Measurements from ENCODE around the gene PTH2R.

PTH2R gene

GRCh38 chr2:208413931-208414330 lies 7.3 kb downstream of the PTH2R start:
- no peak overlapping the region for H3K4me3 Mint-ChIP-seq
- H3K4me1 Mint-ChIP-seq, result no peaks in the 10 kb centered on the region
- H3K9me3 Mint-ChIP-seq, result peaks cover 5% of the 10 kb centered on the region
- H3K36me3 Mint-ChIP-seq (ENCODE audit: low read depth), result no peaks in the 10 kb centered on the region
- no peak overlapping the region for H3K27ac Mint-ChIP-seq
- H3K27me3 Mint-ChIP-seq (ENCODE audit: low read depth), result peaks cover 11% of the 10 kb centered on the region
- TF ChIP-seq, protein P1, sequence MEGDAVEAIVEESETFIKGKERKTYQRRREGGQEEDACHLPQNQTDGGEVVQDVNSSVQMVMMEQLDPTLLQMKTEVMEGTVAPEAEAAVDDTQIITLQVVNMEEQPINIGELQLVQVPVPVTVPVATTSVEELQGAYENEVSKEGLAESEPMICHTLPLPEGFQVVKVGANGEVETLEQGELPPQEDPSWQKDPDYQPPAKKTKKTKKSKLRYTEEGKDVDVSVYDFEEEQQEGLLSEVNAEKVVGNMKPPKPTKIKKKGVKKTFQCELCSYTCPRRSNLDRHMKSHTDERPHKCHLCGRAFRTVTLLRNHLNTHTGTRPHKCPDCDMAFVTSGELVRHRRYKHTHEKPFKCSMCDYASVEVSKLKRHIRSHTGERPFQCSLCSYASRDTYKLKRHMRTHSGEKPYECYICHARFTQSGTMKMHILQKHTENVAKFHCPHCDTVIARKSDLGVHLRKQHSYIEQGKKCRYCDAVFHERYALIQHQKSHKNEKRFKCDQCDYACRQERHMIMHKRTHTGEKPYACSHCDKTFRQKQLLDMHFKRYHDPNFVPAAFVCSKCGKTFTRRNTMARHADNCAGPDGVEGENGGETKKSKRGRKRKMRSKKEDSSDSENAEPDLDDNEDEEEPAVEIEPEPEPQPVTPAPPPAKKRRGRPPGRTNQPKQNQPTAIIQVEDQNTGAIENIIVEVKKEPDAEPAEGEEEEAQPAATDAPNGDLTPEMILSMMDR (IDR thresholded peaks at IDR 0.05; ENCODE audit: unreplicated experiment in 3 of 3), result no peak

- no peak overlapping the region for H3K4me3 Mint-ChIP-seq
- no peaks in the 10 kb centered on the region for H3K4me1 Mint-ChIP-seq
- TF ChIP-seq, protein P1 (IDR thresholded peaks at IDR 0.05; ENCODE audit: unreplicated experiment in 3 of 3), result no peak
- no peak overlapping the region for H3K27ac Mint-ChIP-seq
- peaks cover 5% of the 10 kb centered on the region for H3K27me3 Mint-ChIP-seq (ENCODE audit: low read depth)
- H3K9me3 Mint-ChIP-seq, result peaks cover 5% of the 10 kb centered on the region
- H3K36me3 Mint-ChIP-seq (ENCODE audit: low read depth), result no peaks in the 10 kb centered on the region
These were observed 8.7 kb downstream of the PTH2R start for GRCh38 chr2:208415255-208415654.

- peaks cover 2% of the 10 kb centered on the region for H3K27me3 Mint-ChIP-seq (ENCODE audit: low read depth)
- H3K4me1 Mint-ChIP-seq, result no peaks in the 10 kb centered on the region
- no peak overlapping the region for H3K4me3 Mint-ChIP-seq
- no peaks in the 10 kb centered on the region for H3K36me3 Mint-ChIP-seq (ENCODE audit: low read depth)
- TF ChIP-seq, protein P1 (IDR thresholded peaks at IDR 0.05; ENCODE audit: unreplicated experiment in 3 of 3), result no peak
- H3K27ac Mint-ChIP-seq, result no peak overlapping the region
- peaks cover 5% of the 10 kb centered on the region for H3K9me3 Mint-ChIP-seq
These were observed 9.3 kb downstream of the PTH2R start for GRCh38 chr2:208415897-208416296.

DNA sequence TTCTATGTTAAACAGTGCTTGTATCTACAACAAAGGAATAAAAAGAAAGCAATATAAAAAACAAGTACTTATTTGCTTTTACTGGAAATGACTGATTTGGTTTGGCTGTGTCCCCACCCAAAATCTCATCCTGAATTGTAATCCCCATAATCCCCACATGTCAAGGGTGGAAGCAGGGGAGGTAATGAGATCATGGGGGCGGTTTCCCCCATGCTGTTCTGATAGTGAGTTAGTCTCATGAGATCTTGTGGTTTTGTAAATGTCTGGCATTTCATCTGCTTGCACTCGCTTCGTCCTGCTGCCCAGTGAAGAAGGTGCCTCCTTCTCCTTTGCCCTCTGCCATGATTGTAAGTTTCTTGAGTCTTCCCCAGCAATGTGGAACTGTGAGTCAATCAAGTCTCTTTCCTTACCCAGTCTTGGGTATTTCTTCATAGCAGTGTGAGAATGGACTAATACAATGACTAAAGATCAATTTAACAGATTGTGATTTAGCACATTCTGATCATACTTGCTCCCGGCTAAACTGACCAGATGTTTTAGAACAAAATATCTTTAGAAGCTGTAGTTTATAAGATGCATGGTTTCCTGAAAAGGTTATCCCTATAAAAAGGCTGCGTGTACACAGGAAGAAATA lies 19.9 kb downstream of the PTH2R start:
- TF ChIP-seq, protein P1 (IDR thresholded peaks at IDR 0.05; ENCODE audit: unreplicated experiment in 3 of 3), result no peak
- H3K27me3 Mint-ChIP-seq (ENCODE audit: low read depth), result no peaks in the 10 kb centered on the region
- no peaks in the 10 kb centered on the region for H3K36me3 Mint-ChIP-seq (ENCODE audit: low read depth)
- no peaks in the 10 kb centered on the region for H3K4me1 Mint-ChIP-seq
- no peak overlapping the region for H3K4me3 Mint-ChIP-seq
- H3K9me3 Mint-ChIP-seq, result peaks cover 18% of the 10 kb centered on the region
- H3K27ac Mint-ChIP-seq, result no peak overlapping the region

DNA sequence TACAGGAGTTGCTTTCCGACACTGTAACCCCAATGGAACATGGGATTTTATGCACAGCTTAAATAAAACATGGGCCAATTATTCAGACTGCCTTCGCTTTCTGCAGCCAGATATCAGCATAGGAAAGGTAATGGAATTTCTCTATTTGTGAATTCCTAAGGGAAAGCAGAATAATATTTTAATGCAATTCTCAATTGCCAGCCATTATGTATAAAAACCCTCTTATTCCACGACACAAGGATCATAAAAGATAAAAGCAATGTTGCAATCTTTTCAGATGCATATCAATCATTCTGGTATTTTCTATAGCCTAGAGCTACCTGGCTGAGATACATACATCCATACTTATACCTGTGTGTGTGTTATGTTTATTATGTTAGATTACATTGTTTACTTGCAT lies 31.2 kb downstream of the PTH2R start:
- Mint-ChIP-seq H3K36me3 (ENCODE audit: low read depth) (no peaks in the 10 kb centered on the region), H3K4me1 (no peaks in the 10 kb centered on the region), H3K9me3 (no peaks in the 10 kb centered on the region), H3K27ac (no peak overlapping the region), H3K4me3 (no peak overlapping the region), H3K27me3 (ENCODE audit: low read depth) (peaks cover 12% of the 10 kb centered on the region)
- TF ChIP-seq, protein P1 (IDR thresholded peaks at IDR 0.05; ENCODE audit: unreplicated experiment in 3 of 3), result no peak

DNA sequence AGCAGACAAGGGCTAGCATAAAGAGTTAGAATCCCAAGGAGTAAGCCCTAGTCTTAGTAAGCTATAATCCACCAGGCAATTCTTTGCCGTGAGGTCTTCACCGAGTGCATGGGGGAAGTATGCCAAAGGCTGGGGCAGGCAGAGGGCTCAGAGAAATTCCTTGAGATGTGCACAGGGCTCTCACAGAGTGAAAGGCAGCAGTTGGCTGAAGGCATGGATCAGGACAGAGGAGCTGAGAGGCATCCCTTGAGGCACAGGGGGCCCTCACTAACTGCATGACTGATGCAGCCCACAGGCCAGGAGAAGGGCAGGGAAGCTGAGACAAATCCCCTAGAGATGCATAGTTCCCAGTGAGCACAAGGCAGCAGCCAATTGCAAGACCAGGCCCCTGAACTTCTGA lies 34.1 kb downstream of the PTH2R start:
- H3K27me3 Mint-ChIP-seq (ENCODE audit: low read depth), result peaks cover 12% of the 10 kb centered on the region

More for the DNA sequence above, 34.1 kb downstream of the PTH2R start:
- Mint-ChIP-seq H3K4me3 (no peak overlapping the region), H3K27ac (no peak overlapping the region), H3K4me1 (no peaks in the 10 kb centered on the region), H3K9me3 (no peaks in the 10 kb centered on the region), H3K36me3 (ENCODE audit: low read depth) (no peaks in the 10 kb centered on the region)
- TF ChIP-seq, protein P1 (IDR thresholded peaks at IDR 0.05; ENCODE audit: unreplicated experiment in 3 of 3), result no peak
